ENCODE measurements around the gene CIAO1. TPM values are rescaled to one million over a fixed set of nuclear protein-coding genes. Genes with fewer than 3 reads are reported as not detected.

Gene CIAO1
- total and polyA plus RNA-seq, 2 of the 13 experiments (the other 11 are each of a cell fraction or from before 2014, with no cell fraction given) = 99.3 to 120 TPM

GRCh38 chr2:96271995-96272394, 6.0 kb downstream of the CIAO1 start:
- H3K79me2 ChIP-seq (ENCODE audit: insufficient read depth, low read length) = peaks cover 13% of the 10 kb centered on the region
- peak; percentile 50 for TF ChIP-seq POLR2G (IDR thresholded peaks at IDR 0.05; ENCODE audit: low read depth, low read length)
- TF ChIP-seq NFE2L1 (CRISPR knock-in tag; IDR thresholded peaks at IDR 0.05; ENCODE audit: borderline replicate concordance) = no peak
- no peak for TF ChIP-seq FOXO1 (CRISPR knock-in tag; IDR thresholded peaks at IDR 0.05)
- no peak for TF ChIP-seq NFRKB (IDR thresholded peaks at IDR 0.05)
- no peak for TF ChIP-seq IRF2 (CRISPR knock-in tag; IDR thresholded peaks at IDR 0.05)
- TF ChIP-seq CTCF (CRISPR knock-in tag; IDR thresholded peaks at IDR 0.05) = peak; percentile 56
- peak; percentile 45 for TF ChIP-seq STAG1 (CRISPR knock-in tag; IDR thresholded peaks at IDR 0.05)
- TF ChIP-seq ZKSCAN8 (CRISPR knock-in tag; IDR thresholded peaks at IDR 0.05; ENCODE audit: borderline replicate concordance) = no peak
- peak; percentile 20 for TF ChIP-seq POLR2AphosphoS5 (IDR thresholded peaks at IDR 0.05; ENCODE audit: low read depth, low read length)
- peaks cover 6% of the 10 kb centered on the region for H4K20me1 ChIP-seq (ENCODE audit: insufficient read depth, low read length)
- no peaks in the 10 kb centered on the region for H3K9me3 ChIP-seq (ENCODE audit: low read length)
- H2AFZ ChIP-seq (ENCODE audit: low read length) = no peak overlapping the region
- CTCF ChIA-PET (ENCODE audit: low intra/inter-chr PET ratio, low total read pairs) = no interaction called here
- H3K4me2 ChIP-seq (ENCODE audit: low read depth, low read length) = no peak overlapping the region
- ATAC-seq (no peak), FAIRE-seq (peak; percentile 28), DNase-seq (ENCODE audit: low spot score) (no peak)
- in situ Hi-C loops (cut with HindIII; ENCODE audit: extremely low pct_ligation_motif_present, low pct_unique_long_range_greater_than_20kb) = no loop called here
- intact Hi-C loops (cut with micrococcal nuclease; ENCODE audit: unreplicated experiment) = no loop called here
- H3K4me1 ChIP-seq (ENCODE audit: insufficient read depth, low read length) = peaks cover 32% of the 10 kb centered on the region
- POLR2A ChIA-PET = interaction anchor here (1.2 to 2.4 kb wide), 3 partner anchors 10 to 53 kb away, joined by 3 to 9 read pairs (median 4); partner anchors contain the start of gene ITPRIPL1
- H3K36me3 ChIP-seq (replicated peaks in 1 of 2; ENCODE audit: control insufficient read depth in 1 of 2, insufficient read depth in 2 of 2, low read length in 2 of 2) = peaks cover 31 to 58% of the 10 kb centered on the region in 2 experiments
- no peak overlapping the region for H3K27ac ChIP-seq (ENCODE audit: extremely low read length, insufficient read depth, low read length)
- TSS peak; percentile 37 for BruUV-seq (replicated peaks)
- no peak overlapping the region for H3K4me3 ChIP-seq (replicated peaks in 1 of 3; ENCODE audit: insufficient read depth in 1 of 3, low read depth in 2 of 3, low read length in 3 of 3)
- 98% methylated on average over 3 of the region's 3 CpGs for WGBS (ENCODE audit: low lambda C conversion rate)
- no peak overlapping the region for H3K9ac ChIP-seq (ENCODE audit: insufficient read depth, low read depth, low read length)
- no peaks in the 10 kb centered on the region for H3K27me3 ChIP-seq (ENCODE audit: control insufficient read depth in 1 of 2, insufficient read depth in 2 of 2, low read length in 2 of 2)

Measured in HepG2 (cell line).